Heart left ventricle (tissue), 13 donors: ENCODE measurements around the gene BACH2.

ENCODE experiments used
- CTCF ChIP-seq, 12 donors: fragments of 200-600 bp; sonication (generic) in 4 of 12; IDR thresholded peaks; one replicate each; pipeline versions ENCODE4 v1.5.0 to v1.8.0; 2018 to 2022; ENCODE audit warnings: antibody characterized with exemption in 12 of 12, mild to moderate bottlenecking in 5 of 12
- POLR2A ChIP-seq, 2 donors: fragments of 450-650 bp; IDR thresholded peaks; one replicate each; pipeline ENCODE4 v1.6.1; 2017; ENCODE audit warnings: antibody characterized with exemption in 2 of 2, mild to moderate bottlenecking in 2 of 2, moderate library complexity in 2 of 2
- donor health status: ischemic (EF 13 %, LVEDD 7.1; RV severe dilation, severe dysfunction).
- donor health status: DM: no; HTN: yes; CAD: no.
- donor health status: DM: no; HTN: no; CAD: no.
- donor health status: ischemic (EF 25% LVEDD 6.9; RV normal size, moderate dysfunction).
- donor health status: ischemic (EF 25% LVEDD 5.7; RV mildly dilated, moderate dysfunction).
- donor health status: ischemic (EF 35%, LVEDD 5.7; RV mildly dilated, moderate dysfunction).
- donor health status: nonischemic (EF 11% LVEDD 7.7; RV severe dilation, severe dysfunction).
- donor health status: DM: yes; HTN: yes; CAD: no.
- donor health status: PGD.
- donor health status: ischemic (EF 29% LVEDD 5.4; RV normal size, mild dysfunction).
- donor health status: nonischemic (EF 23%, LVEDD 6.1; RV moderate dilation, normal function).

DNA sequence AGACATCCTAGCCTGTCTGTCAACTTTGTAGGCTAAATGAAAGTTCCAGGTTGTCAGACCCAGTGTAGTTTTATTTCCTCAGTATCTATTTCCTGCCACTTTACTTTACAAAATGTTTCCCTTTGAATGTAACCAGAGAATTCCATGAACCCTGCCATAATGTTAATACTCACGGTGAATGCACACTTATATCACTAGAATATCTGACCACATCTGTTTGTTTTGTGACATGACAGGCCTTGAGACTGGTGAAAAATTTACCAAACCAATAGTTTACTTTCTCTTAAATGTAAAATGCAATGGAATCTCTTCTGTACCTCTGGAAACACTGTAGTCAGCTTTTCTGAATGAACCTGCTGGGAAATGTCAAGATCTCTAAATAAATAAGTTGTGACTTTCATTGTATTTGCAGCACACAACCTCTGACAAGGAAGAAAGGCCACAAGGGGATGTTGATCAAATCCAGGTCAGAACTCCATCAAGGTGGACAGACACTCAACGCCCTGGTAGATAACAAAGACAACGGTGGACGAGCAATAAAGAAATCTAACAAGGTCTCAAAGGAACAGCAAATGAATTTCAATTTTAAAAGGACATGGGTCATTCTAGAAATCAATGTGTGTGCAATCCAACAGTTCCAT is 59.2 kb downstream of the BACH2 start:
- TF ChIP-seq CTCF (IDR thresholded peaks at IDR 0.05) (no peak), POLR2A (IDR thresholded peaks at IDR 0.05) (no peak)
